Neuronal stem cell (in vitro differentiated cells): ENCODE measurements around the gene RIOK1.

Experiments used
- DNase-seq: peaks from one replicate; pipeline ENCODE4 v3.0.0-alpha.2; 2013; ENCODE audit warnings: low spot score
- H2AFZ ChIP-seq: one replicate; pipeline ENCODE4 v1.6.1; 2013; ENCODE audit warnings: mild to moderate bottlenecking, low read length, inconsistent platforms
- H2AK5ac ChIP-seq: 2 replicates; pipeline ENCODE4 v1.6.1; 2013; ENCODE audit warnings: low read depth, mild to moderate bottlenecking, inconsistent platforms, low read length, moderate library complexity, mixed read lengths
- H2BK120ac ChIP-seq: 2 replicates; pipeline ENCODE4 v1.6.1; 2013; ENCODE audit warnings: low read depth, mild to moderate bottlenecking, inconsistent platforms, low read length, moderate library complexity, mixed read lengths
- H2BK12ac ChIP-seq: one replicate; pipeline ENCODE4 v1.6.1; 2013; ENCODE audit warnings: low read length, inconsistent platforms
- H2BK15ac ChIP-seq: 2 replicates; pipeline ENCODE4 v1.6.1; 2013; ENCODE audit warnings: mild to moderate bottlenecking, low read length, inconsistent platforms, mixed read lengths
- H2BK5ac ChIP-seq: one replicate; pipeline ENCODE4 v1.6.1; 2013; ENCODE audit warnings: inconsistent platforms, mild to moderate bottlenecking, low read length, moderate library complexity
- H3K14ac ChIP-seq: one replicate; pipeline ENCODE4 v1.6.1; 2013; ENCODE audit warnings: low read length, inconsistent platforms
- H3K18ac ChIP-seq: 2 replicates; pipeline ENCODE4 v1.6.1; 2013; ENCODE audit warnings: low read length, inconsistent platforms
- H3K23ac ChIP-seq: 2 replicates; pipeline ENCODE4 v1.6.1; 2013; ENCODE audit warnings: low read depth, mild to moderate bottlenecking, mixed read lengths, low read length, inconsistent platforms; ENCODE audit not compliant: poor library complexity
- H3K27ac ChIP-seq: replicated peaks from 3 replicates; pipeline ENCODE4 v1.5.1; 2013; ENCODE audit warnings: low read length, inconsistent platforms
- H3K27me3 ChIP-seq, 3 experiments: 2 replicates each; pipeline ENCODE4 v1.6.1; 2013; ENCODE audit warnings: low read length in 3 of 3, mild to moderate bottlenecking in 2 of 3, inconsistent platforms in 1 of 3, low read depth in 1 of 3, mixed read lengths in 1 of 3, moderate library complexity in 1 of 3; ENCODE audit not compliant: control insufficient read depth in 3 of 3, insufficient read depth in 3 of 3
- H3K36me3 ChIP-seq, 2 donors: replicated peaks in 1 of 2; 2 replicates each; pipeline ENCODE4 v1.6.1; 2013; ENCODE audit warnings: low read length in 2 of 2; ENCODE audit not compliant: control insufficient read depth in 2 of 2, insufficient read depth in 2 of 2
- H3K4ac ChIP-seq: 2 replicates; pipeline ENCODE4 v1.6.1; 2013; ENCODE audit warnings: inconsistent platforms, mild to moderate bottlenecking, low read length, moderate library complexity
- H3K4me1 ChIP-seq, 2 donors: 1 replicate in 1 of 2; 2 replicates in 1 of 2; pipeline ENCODE4 v1.6.1; 2013; ENCODE audit warnings: low read length in 2 of 2, low read depth in 1 of 2; ENCODE audit not compliant: control insufficient read depth in 2 of 2, insufficient read depth in 1 of 2
- H3K4me2 ChIP-seq: one replicate; pipeline ENCODE4 v1.6.1; 2013; ENCODE audit warnings: mild to moderate bottlenecking, low read length, inconsistent platforms; ENCODE audit not compliant: insufficient read depth, poor library complexity, severe bottlenecking
- H3K4me3 ChIP-seq, 2 donors: 2 replicates each; pipeline ENCODE4 v1.5.1; 2013; ENCODE audit warnings: low read length in 2 of 2, mild to moderate bottlenecking in 2 of 2, inconsistent platforms in 1 of 2, moderate library complexity in 1 of 2
- H3K79me1 ChIP-seq: one replicate; pipeline ENCODE4 v1.6.1; 2013; ENCODE audit warnings: low read depth, mild to moderate bottlenecking, inconsistent platforms, low read length, moderate library complexity
- H3K9ac ChIP-seq: one replicate; pipeline ENCODE4 v1.6.1; 2013; ENCODE audit warnings: mild to moderate bottlenecking, low read depth, low read length, inconsistent platforms; ENCODE audit not compliant: poor library complexity
- H3K9me3 ChIP-seq, 2 donors: replicated peaks in 1 of 2; 2 replicates each; pipeline versions ENCODE3 to v1.6.1; 2013; ENCODE audit warnings: low read length in 2 of 2, mild to moderate bottlenecking in 2 of 2, inconsistent platforms in 1 of 2, low read depth in 1 of 2, mixed read lengths in 1 of 2, moderate library complexity in 1 of 2; ENCODE audit not compliant: control insufficient read depth in 2 of 2, insufficient read depth in 1 of 2
- H4K8ac ChIP-seq: one replicate; pipeline ENCODE4 v1.6.1; 2013; ENCODE audit warnings: low read depth, mild to moderate bottlenecking, inconsistent platforms, low read length, moderate library complexity
- H4K91ac ChIP-seq: one replicate; pipeline ENCODE4 v1.6.1; 2013; ENCODE audit warnings: low read length, low read depth, mild to moderate bottlenecking, inconsistent platforms; ENCODE audit not compliant: poor library complexity
- WGBS, 2 donors: extraction: QIAGEN DNeasy Blood & Tissue Kit; methylation state at CpG; one replicate each; pipeline ENCODE4 v1.1.7; 2013; ENCODE audit warnings: missing lambda C conversion rate in 2 of 2, mixed read lengths in 1 of 2; ENCODE audit not compliant: insufficient read length in 2 of 2, insufficient replicate concordance in 1 of 2; ENCODE audit errors: extremely low coverage in 2 of 2; 5-methylcytosine and 5-hydroxymethylcytosine counted together

The RIOK1 gene

DNA sequence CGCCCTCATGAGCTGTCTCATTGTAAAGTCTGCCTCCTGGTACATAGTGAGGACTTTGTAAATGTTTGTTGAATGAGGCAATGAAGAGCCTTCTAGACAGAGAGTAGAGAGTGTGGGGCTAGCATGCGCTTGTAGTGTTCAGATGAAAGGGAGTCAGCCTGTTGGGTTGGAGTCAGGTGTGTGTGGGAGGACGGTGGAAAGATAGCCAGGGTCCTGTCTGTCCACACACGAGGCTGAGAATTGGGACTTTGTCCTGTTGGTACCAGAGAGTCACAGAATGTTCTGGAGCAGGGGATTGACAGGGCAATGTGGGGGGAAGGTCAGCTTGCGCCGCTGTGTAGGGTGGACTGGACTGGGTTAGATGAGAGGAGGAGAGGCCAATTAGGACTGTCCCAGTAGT is 58.6 kb downstream of the RIOK1 start:
- Histone ChIP-seq H3K4me1 (peaks cover 3 to 13% of the 10 kb centered on the region in 2 donors), H2BK15ac (no peak overlapping the region), H2AFZ (no peak overlapping the region), H3K4me2 (no peak overlapping the region), H2BK120ac (no peak overlapping the region), H3K27ac (no peak overlapping the region), H3K9ac (no peak overlapping the region), H2AK5ac (peak overlapping the region; percentile 76), H3K27me3 (peaks cover 0 to 31% (median 0%) of the 10 kb centered on the region in 3 experiments), H3K14ac (no peak overlapping the region), H3K36me3 (no peaks in the 10 kb centered on the region), H4K91ac (no peak overlapping the region), H3K9me3 (no peaks in the 10 kb centered on the region), H2BK12ac (peak overlapping the region; percentile 64), H2BK5ac (no peak overlapping the region), H3K23ac (no peak overlapping the region), H4K8ac (no peak overlapping the region), H3K4me3 (peak overlapping the region in 1 of 2 donors; percentile 10), H3K4ac (no peak overlapping the region), H3K18ac (peak overlapping the region; percentile 50), H3K79me1 (no peaks in the 10 kb centered on the region)
- DNase-seq: no peak
- WGBS, 2 donors: no CpG with 5 or more reads among the region's 6 CpGs

DNA sequence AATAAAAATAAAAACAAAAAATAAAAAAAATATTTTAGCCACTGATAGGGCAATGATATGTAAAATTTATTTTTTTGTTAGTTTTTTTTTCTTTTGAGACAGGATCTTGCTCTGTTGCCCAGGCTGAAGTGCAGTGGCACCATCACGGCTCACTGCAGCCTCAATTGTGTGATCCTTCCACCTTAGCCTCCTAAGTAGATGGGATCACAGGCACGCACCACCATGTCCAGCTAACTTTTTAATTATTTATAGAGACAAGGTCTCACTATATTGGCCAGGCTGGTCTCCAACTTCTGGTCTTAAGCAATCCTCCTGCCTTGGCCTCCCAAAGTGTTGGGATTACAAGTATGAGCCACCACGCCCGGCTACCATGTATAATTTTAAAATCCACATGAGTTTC is 59.4 kb downstream of the RIOK1 start:
- H2AFZ ChIP-seq: no peak overlapping the region
- no peak overlapping the region for H3K4me2 ChIP-seq
- no peak overlapping the region for H3K18ac ChIP-seq
- H2BK5ac ChIP-seq: no peak overlapping the region
- no peak overlapping the region for H3K9ac ChIP-seq
- H4K91ac ChIP-seq: no peak overlapping the region
- H3K27me3 ChIP-seq: peaks cover 0 to 31% (median 0%) of the 10 kb centered on the region in 3 experiments
- no peak for DNase-seq
- no peak overlapping the region for H2BK120ac ChIP-seq
- no peak overlapping the region for H2BK12ac ChIP-seq
- no peaks in the 10 kb centered on the region for H3K36me3 ChIP-seq
- WGBS, 2 donors: no CpG with 5 or more reads among the region's 4 CpGs
- no peak overlapping the region for H4K8ac ChIP-seq
- peaks cover 2% of the 10 kb centered on the region for H3K79me1 ChIP-seq
- no peak overlapping the region for H3K27ac ChIP-seq
- no peak overlapping the region for H3K14ac ChIP-seq
- no peak overlapping the region for H3K23ac ChIP-seq
- no peak overlapping the region for H3K4me3 ChIP-seq
- no peak overlapping the region for H2AK5ac ChIP-seq
- no peak overlapping the region for H3K4ac ChIP-seq
- H3K9me3 ChIP-seq: no peaks in the 10 kb centered on the region
- H3K4me1 ChIP-seq: peaks cover 3 to 13% of the 10 kb centered on the region in 2 donors
- no peak overlapping the region for H2BK15ac ChIP-seq

DNA sequence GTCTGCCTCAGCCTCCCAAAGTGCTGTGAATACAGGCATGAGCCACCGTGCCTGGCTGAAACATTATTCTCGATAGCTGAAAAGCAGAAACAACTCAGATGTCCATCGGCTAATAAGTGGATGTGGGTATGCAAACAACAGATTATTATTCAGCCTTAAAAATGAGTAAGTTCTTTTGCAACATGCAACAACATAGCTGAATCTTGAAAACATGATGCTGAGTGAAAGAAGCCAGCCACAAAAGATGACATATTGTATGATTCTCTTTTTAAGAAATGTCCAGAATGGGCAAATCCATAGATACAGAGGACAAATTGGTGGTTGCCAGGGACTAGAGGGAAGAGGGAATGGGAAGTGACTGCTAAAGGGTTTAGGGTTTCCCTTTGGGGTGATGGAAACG is 61.7 kb downstream of the RIOK1 start:
- no CpG with 5 or more reads among the region's 4 CpGs for WGBS, 2 donors
- no peaks in the 10 kb centered on the region for H3K36me3 ChIP-seq
- no peak overlapping the region for H3K9ac ChIP-seq
- DNase-seq: no peak
- H3K18ac ChIP-seq: no peak overlapping the region
- H4K8ac ChIP-seq: no peak overlapping the region
- no peak overlapping the region for H3K4me3 ChIP-seq
- H3K4me1 ChIP-seq: peaks cover 3 to 9% of the 10 kb centered on the region in 2 donors
- no peak overlapping the region for H2AK5ac ChIP-seq
- no peak overlapping the region for H3K14ac ChIP-seq
- no peak overlapping the region for H4K91ac ChIP-seq
- peaks cover 2% of the 10 kb centered on the region for H3K79me1 ChIP-seq
- H3K27me3 ChIP-seq: peaks cover 0 to 15% (median 0%) of the 10 kb centered on the region in 3 experiments
- no peak overlapping the region for H2BK12ac ChIP-seq
- H3K27ac ChIP-seq: no peak overlapping the region
- no peak overlapping the region for H3K23ac ChIP-seq
- no peak overlapping the region for H2BK5ac ChIP-seq
- H2BK15ac ChIP-seq: no peak overlapping the region
- no peak overlapping the region for H3K4ac ChIP-seq
- no peak overlapping the region for H2AFZ ChIP-seq
- no peaks in the 10 kb centered on the region for H3K9me3 ChIP-seq
- no peak overlapping the region for H2BK120ac ChIP-seq
- no peak overlapping the region for H3K4me2 ChIP-seq

DNA sequence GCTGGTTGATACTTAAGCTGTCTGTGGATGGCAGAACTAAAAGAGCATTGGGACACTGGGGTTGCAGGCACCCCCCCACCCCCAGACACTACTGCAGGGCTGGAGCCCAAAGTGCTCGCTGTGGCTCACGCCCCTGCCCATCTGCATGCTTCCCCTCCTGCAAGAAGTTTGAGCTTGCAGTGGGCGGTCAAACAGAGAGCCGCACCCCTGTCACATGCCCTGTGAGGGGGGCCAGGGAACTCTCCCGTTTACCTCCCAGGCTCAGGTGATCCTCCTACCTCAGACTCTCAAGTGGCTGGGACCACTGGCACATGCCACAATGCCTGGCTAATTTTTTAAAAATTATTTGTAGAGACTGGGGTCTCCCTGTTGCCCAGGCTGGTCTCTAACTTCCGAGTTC is 63.3 kb downstream of the RIOK1 start:
- H3K23ac ChIP-seq: no peak overlapping the region
- no peak for DNase-seq
- no peak overlapping the region for H3K14ac ChIP-seq
- no peak overlapping the region for H3K9ac ChIP-seq
- no peaks in the 10 kb centered on the region for H3K9me3 ChIP-seq
- no peak overlapping the region for H2AFZ ChIP-seq
- WGBS, 2 donors: no CpG with 5 or more reads among the region's 6 CpGs
- H2BK120ac ChIP-seq: no peak overlapping the region
- no peak overlapping the region for H3K27ac ChIP-seq
- H3K79me1 ChIP-seq: peaks cover 2% of the 10 kb centered on the region
- no peak overlapping the region for H4K8ac ChIP-seq
- no peak overlapping the region for H3K4me3 ChIP-seq
- H4K91ac ChIP-seq: no peak overlapping the region
- no peak overlapping the region for H2BK5ac ChIP-seq
- peak overlapping the region; percentile 46 for H2AK5ac ChIP-seq
- no peak overlapping the region for H2BK12ac ChIP-seq
- peak overlapping the region; percentile 64 for H3K18ac ChIP-seq
- peak overlapping the region; percentile 4 for H2BK15ac ChIP-seq
- H3K36me3 ChIP-seq: no peaks in the 10 kb centered on the region
- H3K4me2 ChIP-seq: no peak overlapping the region
- no peak overlapping the region for H3K4ac ChIP-seq
- H3K27me3 ChIP-seq: peaks cover 0 to 5% (median 0%) of the 10 kb centered on the region in 3 experiments
- H3K4me1 ChIP-seq: peaks cover 0 to 2% of the 10 kb centered on the region in 2 donors
